RWPE2 (cell line): Measurements from ENCODE around the gene KCNA10.

Experiments used
- ATAC-seq: fragments of 200-7000 bp; cut with Tn5 transposase; 3 replicates; pipeline ENCODE4 v1.9.1; 2021; ENCODE audit warnings: low read depth
- DNase-seq: peaks from one replicate; pipeline ENCODE4 v3.0.0-alpha.2; 2020; ENCODE audit warnings: low spot score
- H3K27ac ChIP-seq: fragments of 450-650 bp; 2 replicates; pipeline ENCODE4 v1.5.1; 2017; ENCODE audit warnings: mild to moderate bottlenecking; ENCODE audit not compliant: poor library complexity, severe bottlenecking
- H3K27me3 ChIP-seq: fragments of 250-450 bp; sonication (Bioruptor Pico); 2 replicates; pipeline ENCODE4 v1.5.1; 2021; ENCODE audit warnings: mild to moderate bottlenecking, moderate library complexity; ENCODE audit not compliant: insufficient read depth, poor library complexity, severe bottlenecking
- H3K36me3 ChIP-seq: fragments of 250-450 bp; sonication (Bioruptor Pico); 2 replicates; pipeline ENCODE4 v1.5.1; 2020; ENCODE audit warnings: low read depth, mild to moderate bottlenecking, moderate library complexity
- H3K4me1 ChIP-seq: fragments of 250-450 bp; sonication (Bioruptor Pico); 2 replicates; pipeline ENCODE4 v1.5.1; 2021; ENCODE audit warnings: mild to moderate bottlenecking, moderate library complexity; ENCODE audit not compliant: insufficient read depth, poor library complexity, severe bottlenecking
- H3K4me3 ChIP-seq: fragments of 250-450 bp; sonication (Bioruptor Pico); 2 replicates; pipeline ENCODE4 v1.5.1; 2021; ENCODE audit warnings: mild to moderate bottlenecking, moderate library complexity; ENCODE audit not compliant: severe bottlenecking
- H3K9me3 ChIP-seq: fragments of 250-450 bp; sonication (Bioruptor Pico); 2 replicates; pipeline ENCODE4 v1.5.1; 2021; ENCODE audit warnings: mild to moderate bottlenecking, moderate library complexity; ENCODE audit not compliant: severe bottlenecking
- TF ChIP-seq, protein P1 (sequence below): fragments of 450-650 bp; IDR thresholded peaks from one replicate; pipeline ENCODE4 v1.5.1; 2017; ENCODE audit warnings: mild to moderate bottlenecking, moderate library complexity; ENCODE audit not compliant: poor library complexity, severe bottlenecking

KCNA10 gene

DNA sequence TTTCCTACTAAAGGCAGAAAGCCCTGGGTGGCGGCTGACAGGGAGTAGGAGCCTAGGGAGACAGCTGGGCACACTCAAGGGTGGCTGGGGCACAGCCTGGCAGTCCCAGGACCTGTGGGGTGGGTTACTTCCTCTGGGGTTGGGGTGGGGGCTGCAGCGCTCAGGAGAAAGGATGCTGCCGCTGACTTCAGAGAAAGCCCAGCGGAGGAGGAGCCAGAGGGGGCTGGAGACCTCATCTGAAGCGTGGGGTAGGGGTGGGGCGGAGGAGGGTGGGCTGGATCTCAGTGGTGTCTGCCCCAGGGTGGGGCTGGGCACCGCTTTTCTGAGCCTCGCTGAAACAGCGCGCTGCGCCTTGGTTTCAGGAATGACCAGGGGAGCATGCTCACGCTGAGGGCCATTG lies 30.8 kb downstream of the KCNA10 start:
- TF ChIP-seq, protein P1, sequence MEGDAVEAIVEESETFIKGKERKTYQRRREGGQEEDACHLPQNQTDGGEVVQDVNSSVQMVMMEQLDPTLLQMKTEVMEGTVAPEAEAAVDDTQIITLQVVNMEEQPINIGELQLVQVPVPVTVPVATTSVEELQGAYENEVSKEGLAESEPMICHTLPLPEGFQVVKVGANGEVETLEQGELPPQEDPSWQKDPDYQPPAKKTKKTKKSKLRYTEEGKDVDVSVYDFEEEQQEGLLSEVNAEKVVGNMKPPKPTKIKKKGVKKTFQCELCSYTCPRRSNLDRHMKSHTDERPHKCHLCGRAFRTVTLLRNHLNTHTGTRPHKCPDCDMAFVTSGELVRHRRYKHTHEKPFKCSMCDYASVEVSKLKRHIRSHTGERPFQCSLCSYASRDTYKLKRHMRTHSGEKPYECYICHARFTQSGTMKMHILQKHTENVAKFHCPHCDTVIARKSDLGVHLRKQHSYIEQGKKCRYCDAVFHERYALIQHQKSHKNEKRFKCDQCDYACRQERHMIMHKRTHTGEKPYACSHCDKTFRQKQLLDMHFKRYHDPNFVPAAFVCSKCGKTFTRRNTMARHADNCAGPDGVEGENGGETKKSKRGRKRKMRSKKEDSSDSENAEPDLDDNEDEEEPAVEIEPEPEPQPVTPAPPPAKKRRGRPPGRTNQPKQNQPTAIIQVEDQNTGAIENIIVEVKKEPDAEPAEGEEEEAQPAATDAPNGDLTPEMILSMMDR = no peak
- H3K27me3 ChIP-seq = no peaks in the 10 kb centered on the region
- no peaks in the 10 kb centered on the region for H3K4me1 ChIP-seq

DNA sequence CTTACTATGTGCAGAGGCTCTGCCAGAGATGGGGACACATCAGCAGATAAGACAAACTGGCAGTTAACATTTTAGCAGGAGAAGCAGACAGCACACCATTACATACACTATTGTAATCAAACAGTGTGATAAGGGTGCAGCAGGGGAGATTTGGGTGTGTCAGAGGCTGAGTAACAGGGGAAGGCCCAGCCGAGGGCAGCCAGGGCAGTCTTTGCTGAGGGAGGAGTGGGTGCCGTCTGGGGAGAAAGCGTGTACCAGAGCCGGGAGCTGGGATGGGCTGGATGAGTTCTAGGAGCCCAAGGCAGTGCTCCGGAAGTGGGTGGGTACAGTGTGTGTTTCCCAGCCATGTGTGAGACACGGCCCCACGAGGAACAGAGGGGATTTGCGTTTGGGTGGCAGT lies 31.2 kb downstream of the KCNA10 start:
- H3K27me3 ChIP-seq = no peaks in the 10 kb centered on the region
- TF ChIP-seq, protein P1 = no peak
- DNase-seq (no peak), ATAC-seq (peak; percentile 71)
- no peak overlapping the region for H3K27ac ChIP-seq
- H3K36me3 ChIP-seq = no peaks in the 10 kb centered on the region
- no peaks in the 10 kb centered on the region for H3K4me1 ChIP-seq
- no peak overlapping the region for H3K4me3 ChIP-seq
- H3K9me3 ChIP-seq = no peaks in the 10 kb centered on the region

More for the DNA sequence above, 30.8 kb downstream of the KCNA10 start:
- DNase-seq (no peak), ATAC-seq (no peak)
- Histone ChIP-seq H3K27ac (no peak overlapping the region), H3K4me3 (no peak overlapping the region), H3K36me3 (no peaks in the 10 kb centered on the region), H3K9me3 (no peaks in the 10 kb centered on the region)

DNA sequence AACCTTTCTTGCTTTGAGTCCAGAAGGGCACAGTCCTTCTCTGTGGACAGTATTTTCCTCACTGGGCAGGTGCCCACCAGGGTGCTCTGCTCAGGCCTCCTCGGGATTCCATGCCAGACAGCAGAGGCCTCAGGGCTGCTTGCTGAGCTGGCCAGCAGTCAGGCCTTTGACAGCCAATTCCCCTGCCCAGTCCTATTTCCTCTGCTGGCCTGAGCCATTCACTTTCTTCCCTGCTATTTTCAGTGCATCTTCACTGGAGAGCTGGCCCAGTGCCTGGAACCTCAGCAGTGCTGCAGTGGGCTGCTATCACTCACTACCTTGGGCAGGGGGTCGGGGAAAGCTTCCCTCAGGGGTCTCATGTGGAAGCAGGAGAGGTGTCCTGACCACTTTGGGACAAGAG lies 33.2 kb downstream of the KCNA10 start:
- Histone ChIP-seq H3K4me3 (no peak overlapping the region), H3K27me3 (no peaks in the 10 kb centered on the region), H3K36me3 (no peaks in the 10 kb centered on the region), H3K4me1 (no peaks in the 10 kb centered on the region), H3K9me3 (no peaks in the 10 kb centered on the region), H3K27ac (no peak overlapping the region)
- no peak for ATAC-seq
- no peak for DNase-seq
- TF ChIP-seq, protein P1 = no peak

DNA sequence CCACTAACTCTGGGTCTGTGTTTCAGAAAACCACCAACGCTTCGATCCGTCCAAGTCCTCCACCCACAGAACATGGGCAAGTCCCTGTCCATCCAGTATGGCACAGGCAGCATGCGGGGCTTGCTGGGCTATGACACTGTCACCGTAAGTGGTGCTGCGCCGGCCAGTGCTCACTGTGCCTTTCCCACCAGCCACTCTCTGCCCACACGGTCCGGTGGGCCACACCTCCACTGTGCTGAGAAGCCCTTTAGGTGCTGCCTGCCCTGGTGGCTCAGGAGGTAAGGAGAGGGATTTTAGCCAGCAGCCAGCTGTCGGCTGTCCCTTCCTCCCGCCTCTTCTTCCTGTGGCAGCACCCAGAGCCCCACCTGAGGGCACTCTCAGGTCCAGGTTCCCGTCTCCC lies 34.2 kb downstream of the KCNA10 start:
- H3K4me3 ChIP-seq = no peak overlapping the region
- no peak overlapping the region for H3K27ac ChIP-seq
- no peak for DNase-seq
- no peaks in the 10 kb centered on the region for H3K4me1 ChIP-seq
- no peak for ATAC-seq
- TF ChIP-seq, protein P1 = no peak
- H3K27me3 ChIP-seq = no peaks in the 10 kb centered on the region
- H3K9me3 ChIP-seq = no peaks in the 10 kb centered on the region
- no peaks in the 10 kb centered on the region for H3K36me3 ChIP-seq

DNA sequence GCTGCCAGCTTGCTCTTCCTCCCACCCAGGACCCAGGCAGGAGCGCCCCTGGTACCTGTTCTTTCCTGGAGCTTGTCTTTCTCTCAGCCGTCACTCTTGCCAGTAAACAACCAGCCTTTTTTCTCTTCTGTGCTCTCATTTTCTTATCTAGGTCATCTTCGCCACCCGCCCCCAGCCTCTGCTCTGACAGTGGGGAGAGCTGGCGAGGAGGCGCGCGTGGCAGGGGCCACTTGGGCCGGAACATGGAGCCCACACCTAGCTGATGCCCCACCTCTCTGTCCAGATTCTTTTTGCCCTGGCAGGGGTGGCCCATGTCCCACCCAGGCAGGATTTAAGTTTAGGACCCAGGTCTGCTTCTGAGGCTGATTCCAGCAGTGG lies 35.7 kb downstream of the KCNA10 start:
- Histone ChIP-seq H3K4me1 (no peaks in the 10 kb centered on the region), H3K36me3 (no peaks in the 10 kb centered on the region), H3K9me3 (no peaks in the 10 kb centered on the region), H3K27me3 (no peaks in the 10 kb centered on the region), H3K4me3 (no peak overlapping the region), H3K27ac (no peak overlapping the region)
- TF ChIP-seq, protein P1 = no peak
- no peak for DNase-seq
- no peak for ATAC-seq
